ENCODE data around the gene CLEC10A. TPM values are rescaled to one million over a fixed set of nuclear protein-coding genes. Genes with fewer than 3 reads are reported as not detected.
A peak's percentile ranks its signal among the peaks of the same experiment; 100 is the strongest.

The CLEC10A gene
- total and polyA plus RNA-seq, 10 of the 15 experiments (the other 5 are each of a cell fraction or from before 2014, with no cell fraction given) = not detected

DNA sequence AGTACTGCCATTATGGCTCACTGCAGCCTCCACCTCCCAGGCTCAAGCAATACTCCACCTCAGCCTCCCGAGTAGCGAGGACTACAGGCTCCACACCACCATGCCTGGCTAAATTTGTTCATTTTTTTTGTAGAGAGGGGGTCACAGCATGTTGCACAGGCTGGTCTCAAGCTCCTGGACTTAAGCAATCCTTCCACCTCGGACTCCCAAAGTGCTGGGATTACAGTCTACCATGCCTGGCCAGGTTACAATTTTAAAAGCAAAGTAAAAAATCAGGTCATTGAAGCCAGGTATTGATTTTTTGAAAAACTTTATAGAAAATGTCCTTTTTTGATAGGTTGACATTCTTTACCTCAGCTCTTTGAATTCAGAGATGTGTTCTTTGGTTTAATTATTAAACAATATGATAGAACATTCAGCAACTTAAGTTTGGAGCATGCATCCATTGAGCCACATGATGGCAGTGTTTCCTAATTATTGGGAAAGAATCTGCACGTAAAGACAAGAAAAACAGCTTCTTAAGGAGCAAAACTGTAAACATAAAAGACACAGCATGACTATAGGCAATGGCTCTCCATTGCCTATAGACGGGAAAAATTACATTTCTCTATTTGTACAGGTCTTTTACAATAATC lies 34.4 kb downstream of the CLEC10A start:
- H3K79me2 ChIP-seq (ENCODE audit: control insufficient read depth, insufficient read depth, low read length) = no peaks in the 10 kb centered on the region
- H3K4me2 ChIP-seq (ENCODE audit: control insufficient read depth, insufficient read depth) = peak overlapping the region; percentile 63
- no peak overlapping the region for H3K9ac ChIP-seq (ENCODE audit: control insufficient read depth, insufficient read depth, low read length)
- no peak overlapping the region for H3K4me3 ChIP-seq
- FAIRE-seq = no peak
- ChIA-PET POLR2A (interaction anchor here (0.6 to 2.6 kb wide), 11 partner anchors 10 to 641 kb away, joined by 3 to 35 read pairs (median 4); partner anchors contain the start of genes ACAP1, GABARAP, SLC16A13 and TP53), RAD21 (ENCODE audit: unreplicated experiment) (interaction anchor here (0.6 to 10.0 kb wide), 27 partner anchors 9 to 291 kb away, joined by 3 to 269 read pairs (median 4); partner anchors contain the start of genes ACADVL, ACAP1, BCL6B and DLG4), SMC1A (ENCODE audit: uncharacterized antibody, unreplicated experiment) (interaction anchor here (0.7 to 13.6 kb wide), 23 partner anchors 8 to 310 kb away, joined by 3 to 356 read pairs (median 5); partner anchors contain the start of genes ACADVL, ACAP1, DLG4 and NEURL4), CTCF (interaction anchor here (0.6 to 21.9 kb wide), 46 partner anchors 9 to 642 kb away, joined by 3 to 590 read pairs (median 5); partner anchors contain the start of genes ACADVL, ACAP1, ASGR1 and DLG4)
- peaks cover 0 to 2% of the 10 kb centered on the region in 2 experiments; a peak in 2 of 4 replicates for H3K27me3 ChIP-seq (replicated peaks in 1 of 2; ENCODE audit: control insufficient read depth in 2 of 2, insufficient read depth in 2 of 2, low read length in 1 of 2)
- H3K9me3 ChIP-seq (replicated peaks; ENCODE audit: control insufficient read depth, insufficient read depth, low read length) = no peaks in the 10 kb centered on the region
- peak; percentile 53 for DNase-seq (ENCODE audit: low read depth, low spot score)
- peaks cover 17% of the 10 kb centered on the region for H3K4me1 ChIP-seq (ENCODE audit: control insufficient read depth, insufficient read depth, low read length)
- intact Hi-C loops (cut with micrococcal nuclease; ENCODE audit: unreplicated experiment) = loop anchor here (1.0 to 10.0 kb wide), 4 partner anchors 91 to 389 kb away; partner anchors contain the start of genes FGF11 and TMEM102
- in situ Hi-C loops (cut with MboI) = loop anchor here (25.0 kb wide), 1 partner anchor 517 kb away; the partner anchor contains the start of genes SENP3 and TNFSF13
- BruUV-seq (replicated peaks) = no TSS peak
- H3K27ac ChIP-seq (ENCODE audit: control insufficient read depth, insufficient read depth) = no peak overlapping the region
- no peak overlapping the region for H2AFZ ChIP-seq (ENCODE audit: control insufficient read depth, low read depth, low read length)
- H4K20me1 ChIP-seq (ENCODE audit: control insufficient read depth, insufficient read depth) = no peaks in the 10 kb centered on the region
- WGBS (ENCODE audit: insufficient coverage, insufficient replicate concordance, low lambda C conversion rate, missing lambda C conversion rate) = 37% methylated on average over 5 of the region's 5 CpGs
- ATAC-seq = peak; percentile 62
- no peaks in the 10 kb centered on the region for H3K36me3 ChIP-seq (ENCODE audit: control insufficient read depth in 2 of 2, insufficient read depth in 2 of 2, low read length in 1 of 2)
- no peak for TF ChIP-seq MYC (IDR thresholded peaks at IDR 0.05; ENCODE audit: insufficient read depth, insufficient read length, insufficient replicate concordance, low read length, severe bottlenecking)
- TF ChIP-seq TAF1 (IDR thresholded peaks at IDR 0.05; ENCODE audit: borderline replicate concordance, low read depth, low read length) = no peak
- no peak for TF ChIP-seq MAX (IDR thresholded peaks at IDR 0.05; ENCODE audit: low read depth, low read length)
- TF ChIP-seq RB1 (IDR thresholded peaks at IDR 0.05; ENCODE audit: borderline replicate concordance) = 0 out of 2 replicates have a peak, but pooled peaks have one; percentile 70
- no peak for TF ChIP-seq SUPT20H (IDR thresholded peaks at IDR 0.05; ENCODE audit: borderline replicate concordance, control insufficient read depth, low read depth, low read length)
- TF ChIP-seq MYB (IDR thresholded peaks at IDR 0.05; ENCODE audit: borderline replicate concordance, low read depth, low read length) = no peak
- TF ChIP-seq POLR2AphosphoS5 (IDR thresholded peaks at IDR 0.05; ENCODE audit: low read length) = no peak
- TF ChIP-seq SRF (IDR thresholded peaks at IDR 0.05; ENCODE audit: low read depth in 2 of 2, low read length in 2 of 2) = no peak
- peak; percentile 95 for TF ChIP-seq RAD21 (IDR thresholded peaks at IDR 0.05; ENCODE audit: insufficient read depth, low read depth, low read length)
- no peak for TF ChIP-seq YBX1 (IDR thresholded peaks at IDR 0.05)
- no peak for TF ChIP-seq CREM (IDR thresholded peaks at IDR 0.05; ENCODE audit: low read depth)
- TF ChIP-seq BCLAF1 (IDR thresholded peaks at IDR 0.05) = no peak
- TF ChIP-seq SMC3 (IDR thresholded peaks at IDR 0.05; ENCODE audit: borderline replicate concordance, low read length) = peak; percentile 87
- no peak for TF ChIP-seq FOXM1 (IDR thresholded peaks at IDR 0.05; ENCODE audit: low read depth, low read length)
- TF ChIP-seq MEF2B (IDR thresholded peaks at IDR 0.05; ENCODE audit: partially characterized antibody, poor library complexity, severe bottlenecking) = no peak
- no peak for TF ChIP-seq CHD1 (IDR thresholded peaks at IDR 0.05; ENCODE audit: low read depth, low read length)
- TF ChIP-seq SMAD1 (IDR thresholded peaks at IDR 0.05; ENCODE audit: low read depth, partially characterized antibody) = no peak
- TF ChIP-seq CBX3 (IDR thresholded peaks at IDR 0.05; ENCODE audit: borderline replicate concordance, low read depth) = no peak
- no peak for TF ChIP-seq SUZ12 (IDR thresholded peaks at IDR 0.05; ENCODE audit: unreplicated experiment)
- no peak for TF ChIP-seq TARDBP (IDR thresholded peaks at IDR 0.05; ENCODE audit: borderline replicate concordance)
- TF ChIP-seq JUND (IDR thresholded peaks at IDR 0.05; ENCODE audit: low read depth, low read length) = no peak
- no peak for TF ChIP-seq SMAD5 (IDR thresholded peaks at IDR 0.05; ENCODE audit: low read depth)
